Natural killer cell (primary cell): ENCODE measurements around the gene CASP10. TPM values are rescaled to one million over a fixed set of nuclear protein-coding genes. Genes with fewer than 3 reads are reported as not detected.

Experiments
- ATAC-seq, 3 donors: fragments of 150-1000 bp in 2 of 3; fragments of 200-7000 bp in 1 of 3; cut with Tn5 transposase; 1 replicate in 1 of 3; 2 replicates in 2 of 3; pipeline ENCODE4 v1.10.0; 2021; ENCODE audit warnings: mild to moderate bottlenecking in 2 of 3, moderate library complexity in 2 of 3
- DNase-seq, 2 donors: peaks; one replicate each; pipeline versions ENCODE4 v3.0.0 to v3.0.0-alpha.2; 2013 to 2021; ENCODE audit warnings: mixed read lengths in 1 of 2
- H3K27ac ChIP-seq: one replicate; pipeline ENCODE4 v1.5.1; 2013; ENCODE audit warnings: mild to moderate bottlenecking, low read length
- H3K27me3 ChIP-seq: one replicate; pipeline ENCODE4 v1.6.1; 2013; ENCODE audit warnings: low read length; ENCODE audit not compliant: control insufficient read depth, insufficient read depth
- H3K36me3 ChIP-seq: one replicate; pipeline ENCODE4 v1.6.1; 2013; ENCODE audit warnings: low read length; ENCODE audit not compliant: control insufficient read depth, insufficient read depth
- H3K4me1 ChIP-seq: one replicate; pipeline ENCODE4 v1.6.1; 2013; ENCODE audit warnings: low read length; ENCODE audit not compliant: control insufficient read depth, insufficient read depth
- H3K4me3 ChIP-seq: one replicate; pipeline ENCODE4 v1.5.1; 2013; ENCODE audit warnings: low read length
- H3K9me3 ChIP-seq: one replicate; pipeline ENCODE4 v1.6.1; 2013; ENCODE audit warnings: low read length; ENCODE audit not compliant: control insufficient read depth, insufficient read depth
- H3K27ac Mint-ChIP-seq, 2 donors: one replicate each; pipeline ENCODE4 v1.8.0; 2022; ENCODE audit warnings: mild to moderate bottlenecking in 2 of 2, mixed read lengths in 2 of 2, moderate library complexity in 1 of 2
- H3K27me3 Mint-ChIP-seq, 2 donors: one replicate each; pipeline ENCODE4 v1.8.0; 2022; ENCODE audit warnings: low read depth in 2 of 2, mixed read lengths in 2 of 2
- H3K36me3 Mint-ChIP-seq: one replicate; pipeline ENCODE4 v1.8.0; 2022; ENCODE audit warnings: mixed read lengths
- H3K4me1 Mint-ChIP-seq, 2 donors: one replicate each; pipeline ENCODE4 v1.8.0; 2022; ENCODE audit warnings: mixed read lengths in 2 of 2
- H3K4me3 Mint-ChIP-seq: one replicate; pipeline ENCODE4 v1.8.0; 2022; ENCODE audit warnings: mild to moderate bottlenecking, moderate library complexity, mixed read lengths
- H3K9me3 Mint-ChIP-seq, 2 donors: one replicate each; pipeline ENCODE4 v1.8.0; 2022; ENCODE audit warnings: mixed read lengths in 2 of 2
- CTCF ChIP-seq: fragments of 200-600 bp; IDR thresholded peaks from one replicate; pipeline ENCODE4 v1.8.0; 2022; ENCODE audit warnings: antibody characterized with exemption
- WGBS: methylation state at CpG from one replicate; pipeline ENCODE4 v1.1.7; 2013; ENCODE audit warnings: missing lambda C conversion rate; ENCODE audit not compliant: insufficient coverage; 5-methylcytosine and 5-hydroxymethylcytosine counted together
- intact Hi-C: fragments of 100-400 bp; cut with micrococcal nuclease; formaldehyde crosslinking; loops from one replicate; pipeline ENCODE4 v1.14.2; 2022
- total RNA-seq, 4 donors: library from RNA; stranded (reverse); fragments of 120-200 nt in 1 of 4; gene quantifications; one replicate each; pipeline versions ENCODE4 v1.2.3 to v1.2.4, GENCODE V29; 2013 to 2022

Gene CASP10
- total RNA-seq, 3 donors from 2014 or later (not counting 1 experiment from before 2014, with no cell fraction given): 67.4 to 101 (median 75.3) TPM

DNA sequence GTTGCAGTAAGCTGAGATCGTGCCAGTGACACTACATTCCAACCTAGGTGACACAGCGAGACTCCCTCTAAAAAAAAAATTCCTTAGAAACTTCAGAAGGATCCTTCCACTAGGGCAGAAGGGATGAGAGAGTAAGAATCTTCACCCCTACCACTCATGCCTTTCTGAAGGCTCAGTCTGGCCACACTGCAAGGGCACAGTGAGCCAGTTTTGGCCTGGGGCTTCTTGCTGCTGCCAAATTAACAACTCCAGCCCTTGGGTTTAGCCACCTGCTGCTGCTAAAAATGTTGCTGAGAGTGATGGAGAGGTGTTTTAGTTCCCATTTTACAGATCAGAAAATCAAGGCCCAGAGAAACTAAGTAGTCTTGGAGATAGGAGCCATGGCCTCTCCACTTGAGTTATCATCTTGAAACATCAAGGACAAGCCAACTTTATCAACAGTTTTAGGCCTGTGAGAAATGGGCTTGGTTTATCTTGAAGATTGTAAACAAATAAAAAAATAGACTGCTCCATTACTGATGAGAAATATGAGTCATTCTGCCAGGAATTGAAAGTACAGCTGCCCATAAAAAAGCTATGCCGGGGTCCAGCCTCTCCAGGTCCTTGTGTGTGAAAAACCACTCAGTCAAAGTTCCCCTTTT is 45.5 kb downstream of the CASP10 start:
- Histone ChIP-seq H3K4me1 (peaks cover 20% of the 10 kb centered on the region), H3K9me3 (no peaks in the 10 kb centered on the region), H3K27ac (peak overlapping the region; percentile 6), H3K36me3 (no peaks in the 10 kb centered on the region), H3K27me3 (no peaks in the 10 kb centered on the region), H3K4me3 (no peak overlapping the region)
- DNase-seq (no peak), ATAC-seq (no peak)
- peak overlapping the region; percentile 85 to 89 for H3K27ac Mint-ChIP-seq
- intact Hi-C loops: no loop called here
- no peaks in the 10 kb centered on the region for H3K27me3 Mint-ChIP-seq
- peaks cover 41 to 55% of the 10 kb centered on the region in 2 donors for H3K4me1 Mint-ChIP-seq
- no peaks in the 10 kb centered on the region for H3K36me3 Mint-ChIP-seq
- 50% methylated on average over 2 of the region's 3 CpGs for WGBS
- H3K4me3 Mint-ChIP-seq: peak overlapping the region; percentile 76
- H3K9me3 Mint-ChIP-seq: no peaks in the 10 kb centered on the region
- TF ChIP-seq CTCF: no peak

- Histone ChIP-seq H3K4me1 (peaks cover 22% of the 10 kb centered on the region), H3K27me3 (no peaks in the 10 kb centered on the region), H3K27ac (peak overlapping the region; percentile 6), H3K4me3 (no peak overlapping the region), H3K9me3 (no peaks in the 10 kb centered on the region), H3K36me3 (no peaks in the 10 kb centered on the region)
- Mint-ChIP-seq H3K4me1 (peaks cover 43 to 57% of the 10 kb centered on the region in 2 donors), H3K9me3 (no peaks in the 10 kb centered on the region), H3K27me3 (no peaks in the 10 kb centered on the region), H3K4me3 (peak overlapping the region; percentile 76), H3K27ac (peak overlapping the region; percentile 85 to 89), H3K36me3 (no peaks in the 10 kb centered on the region)
- ATAC-seq (no peak), DNase-seq (peak in 1 of 2 donors; percentile 33)
- WGBS: 21% methylated on average over 12 of the region's 12 CpGs
- intact Hi-C loops: no loop called here
- no peak for TF ChIP-seq CTCF
These were observed 46.0 kb downstream of the CASP10 start for GRCh38 chr2:201228912-201229290.

- Histone ChIP-seq H3K36me3 (no peaks in the 10 kb centered on the region), H3K9me3 (no peaks in the 10 kb centered on the region), H3K27me3 (no peaks in the 10 kb centered on the region), H3K27ac (peak overlapping the region; percentile 13), H3K4me1 (peaks cover 38% of the 10 kb centered on the region), H3K4me3 (no peak overlapping the region)
- intact Hi-C loops: loop anchor here (1.0 to 10.0 kb wide), 5 partner anchors 19 to 331 kb away; partner anchors contain the start of genes CASP10, STRADB and TRAK2
- peak overlapping the region; percentile 97 for H3K27ac Mint-ChIP-seq
- under 1% methylated on average over 7 of the region's 8 CpGs for WGBS
- H3K36me3 Mint-ChIP-seq: no peaks in the 10 kb centered on the region
- H3K4me1 Mint-ChIP-seq: peaks cover 67 to 71% of the 10 kb centered on the region in 2 donors
- peak; percentile 81 to 97 for DNase-seq
- peak; percentile 96 for TF ChIP-seq CTCF
- H3K27me3 Mint-ChIP-seq: no peaks in the 10 kb centered on the region
- peak; percentile 68 to 85 (median 71) for ATAC-seq
- H3K9me3 Mint-ChIP-seq: no peaks in the 10 kb centered on the region
- H3K4me3 Mint-ChIP-seq: peak overlapping the region; percentile 93
These were observed 49.0 kb downstream of the CASP10 start for GRCh38 chr2:201231781-201232466.
